Tibial nerve (tissue), 4 donors: ENCODE results near the gene TRIOBP. TPM values are rescaled to one million over a fixed set of nuclear protein-coding genes. Genes with fewer than 3 reads are reported as not detected.
"Not testable (repeated sequence)": the region's sequence is repeated elsewhere in the genome, so short reads cannot be mapped to it uniquely, and the experiment has no call there.

Experiments
- DNase-seq, 2 donors: peaks; one replicate each; pipeline ENCODE4 v3.0.0-alpha.2; 2019; ENCODE audit warnings: low spot score in 2 of 2
- H3K27ac ChIP-seq, 4 donors: fragments of 200-600 bp; sonication (generic) in 3 of 4; one replicate each; pipeline ENCODE4 v1.5.1; 2017 to 2019; ENCODE audit warnings: mild to moderate bottlenecking in 1 of 4
- H3K27me3 ChIP-seq, 2 donors: fragments of 200-600 bp; sonication (generic) in 1 of 2; one replicate each; pipeline versions ENCODE4 v1.5.1 to v1.6.0; 2017 to 2019
- H3K36me3 ChIP-seq, 3 donors: fragments of 200-600 bp; sonication (generic); one replicate each; pipeline ENCODE4 v1.5.1; 2018 to 2019
- H3K4me1 ChIP-seq, 4 donors: fragments of 200-600 bp; sonication (generic) in 3 of 4; one replicate each; pipeline ENCODE4 v1.5.1; 2017 to 2019
- H3K4me3 ChIP-seq, 4 donors: fragments of 200-600 bp; sonication (generic) in 3 of 4; one replicate each; pipeline ENCODE4 v1.5.1; 2017 to 2019; ENCODE audit warnings: mild to moderate bottlenecking in 1 of 4, moderate library complexity in 1 of 4
- H3K9me3 ChIP-seq, 4 donors: fragments of 200-600 bp; sonication (generic) in 3 of 4; one replicate each; pipeline ENCODE4 v1.5.1; 2017 to 2019
- EP300 ChIP-seq, 2 donors: sonication (generic); formaldehyde crosslinking; IDR thresholded peaks; one replicate each; pipeline ENCODE4 v1.6.1; 2017; ENCODE audit warnings: antibody characterized with exemption in 2 of 2, mild to moderate bottlenecking in 1 of 2
- POLR2A ChIP-seq, 2 donors: fragments of 450-650 bp; IDR thresholded peaks; one replicate each; pipeline ENCODE4 v1.6.1; 2017; ENCODE audit warnings: antibody characterized with exemption in 2 of 2, mild to moderate bottlenecking in 2 of 2, moderate library complexity in 2 of 2
- WGBS, 2 donors: methylation state at CpG; one replicate each; pipeline ENCODE4 v1.1.5; 2018; 5-methylcytosine and 5-hydroxymethylcytosine counted together
- total RNA-seq, 4 donors: library from RNA; depleted of rRNA; stranded (reverse); fragments of >200 nt; gene quantifications; one replicate each; pipeline ENCODE4 v1.1.0, GENCODE V29; 2016
- TF ChIP-seq, protein P1 (sequence below), 5 experiments: fragments of 200-600 bp in 3 of 5; fragments of 450-650 bp in 2 of 5; sonication (generic) in 3 of 5; IDR thresholded peaks; one replicate each; pipeline ENCODE4 v1.5.1; 2016 to 2019; ENCODE audit warnings: antibody characterized with exemption in 5 of 5, mild to moderate bottlenecking in 3 of 5, moderate library complexity in 2 of 5

TRIOBP gene
- total RNA-seq, 4 donors from 2014 or later = 140 to 160 (median 151) TPM

DNA sequence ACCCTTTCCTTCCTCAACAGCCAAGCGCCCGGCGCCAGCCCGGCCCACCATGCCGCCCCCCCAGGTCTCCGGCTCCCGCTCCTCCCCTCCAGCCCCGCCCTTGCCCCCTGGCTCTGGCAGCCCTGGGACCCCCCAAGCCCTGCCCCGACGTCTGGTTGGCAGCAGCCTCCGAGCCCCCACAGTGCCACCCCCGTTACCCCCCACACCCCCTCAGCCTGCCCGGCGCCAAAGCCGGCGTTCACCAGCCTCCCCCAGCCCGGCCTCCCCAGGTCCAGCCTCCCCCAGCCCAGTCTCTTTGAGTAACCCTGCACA, 41.6 kb upstream of the TRIOBP start:
- peak overlapping the region in 3 of 4 donors; percentile 55 to 73 (median 70) for H3K27ac ChIP-seq
- H3K27me3 ChIP-seq = no peaks in the 10 kb centered on the region
- 89 to 91% methylated on average over 11 to 17 of the region's 17 CpGs for WGBS, 2 donors
- no peak for DNase-seq
- TF ChIP-seq, protein P1, sequence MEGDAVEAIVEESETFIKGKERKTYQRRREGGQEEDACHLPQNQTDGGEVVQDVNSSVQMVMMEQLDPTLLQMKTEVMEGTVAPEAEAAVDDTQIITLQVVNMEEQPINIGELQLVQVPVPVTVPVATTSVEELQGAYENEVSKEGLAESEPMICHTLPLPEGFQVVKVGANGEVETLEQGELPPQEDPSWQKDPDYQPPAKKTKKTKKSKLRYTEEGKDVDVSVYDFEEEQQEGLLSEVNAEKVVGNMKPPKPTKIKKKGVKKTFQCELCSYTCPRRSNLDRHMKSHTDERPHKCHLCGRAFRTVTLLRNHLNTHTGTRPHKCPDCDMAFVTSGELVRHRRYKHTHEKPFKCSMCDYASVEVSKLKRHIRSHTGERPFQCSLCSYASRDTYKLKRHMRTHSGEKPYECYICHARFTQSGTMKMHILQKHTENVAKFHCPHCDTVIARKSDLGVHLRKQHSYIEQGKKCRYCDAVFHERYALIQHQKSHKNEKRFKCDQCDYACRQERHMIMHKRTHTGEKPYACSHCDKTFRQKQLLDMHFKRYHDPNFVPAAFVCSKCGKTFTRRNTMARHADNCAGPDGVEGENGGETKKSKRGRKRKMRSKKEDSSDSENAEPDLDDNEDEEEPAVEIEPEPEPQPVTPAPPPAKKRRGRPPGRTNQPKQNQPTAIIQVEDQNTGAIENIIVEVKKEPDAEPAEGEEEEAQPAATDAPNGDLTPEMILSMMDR (IDR thresholded peaks at IDR 0.05) = no peak
- TF ChIP-seq EP300 (IDR thresholded peaks at IDR 0.05) = no peak
- TF ChIP-seq POLR2A (IDR thresholded peaks at IDR 0.05) = no peak
- peaks cover 0 to 26% (median 14%) of the 10 kb centered on the region in 4 donors for H3K4me1 ChIP-seq
- H3K36me3 ChIP-seq = peaks cover 0 to 33% (median 16%) of the 10 kb centered on the region in 3 donors
- H3K9me3 ChIP-seq = no peaks in the 10 kb centered on the region
- no peak overlapping the region for H3K4me3 ChIP-seq

DNA sequence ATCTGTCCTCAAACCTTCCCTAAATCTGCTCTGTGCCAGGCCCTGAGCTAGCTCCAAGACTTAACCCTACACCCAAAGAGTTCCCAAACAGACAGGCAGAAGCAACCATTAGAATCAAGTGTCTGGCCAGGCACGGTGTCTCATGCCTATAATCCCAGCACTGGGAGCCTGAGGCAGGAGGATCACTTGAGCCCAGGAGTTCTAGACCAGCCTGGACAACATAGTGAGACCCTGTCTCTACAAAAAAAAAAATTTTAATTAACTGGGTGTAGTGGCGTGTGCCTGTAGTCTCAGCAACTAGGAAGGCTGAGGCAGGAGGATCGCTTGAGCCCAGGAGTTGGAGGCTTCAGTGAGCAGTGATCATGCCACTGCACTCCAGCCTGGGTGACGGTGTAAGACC, 40.3 kb upstream of the TRIOBP start:
- WGBS, 2 donors = 85 to 95% methylated on average over 4 of the region's 4 CpGs
- H3K4me1 ChIP-seq = peaks cover 0 to 40% (median 22%) of the 10 kb centered on the region in 4 donors
- DNase-seq, H3K27me3 ChIP-seq, H3K9me3 ChIP-seq, H3K4me3 ChIP-seq: not testable (repeated sequence)
- peaks cover 0 to 20% (median 8%) of the 10 kb centered on the region in 3 donors for H3K36me3 ChIP-seq
- peak overlapping the region in 1 of 4 donors; percentile 73 for H3K27ac ChIP-seq

DNA sequence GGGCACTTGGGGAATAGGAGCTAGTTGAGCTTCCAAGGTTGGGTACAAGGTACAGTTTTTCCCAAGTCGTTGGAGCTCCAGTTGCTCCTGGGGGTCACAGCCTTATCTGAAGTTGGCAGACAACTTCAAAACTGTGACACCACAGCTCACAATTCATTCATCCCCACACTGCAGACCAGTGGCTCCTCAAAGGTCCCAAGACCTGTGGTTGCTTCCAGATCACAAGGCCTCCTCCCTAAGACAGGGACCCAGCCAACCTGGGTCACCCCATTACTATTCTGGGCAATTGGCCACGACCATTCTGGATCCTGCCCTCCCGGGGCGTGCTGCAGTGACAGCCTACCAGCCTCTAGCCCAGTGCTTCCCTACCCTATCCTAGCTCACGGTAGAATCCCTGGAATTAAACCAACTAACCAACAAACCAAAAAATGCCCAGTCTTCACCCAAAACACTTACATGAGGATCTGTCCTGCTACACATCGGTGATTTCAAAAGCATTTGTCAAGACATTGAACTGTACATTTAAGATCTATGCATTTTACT, 39.2 kb upstream of the TRIOBP start:
- Histone ChIP-seq H3K27me3 (no peaks in the 10 kb centered on the region), H3K4me3 (peak overlapping the region; percentile 23 to 83 (median 36)), H3K4me1 (peaks cover 0 to 50% (median 25%) of the 10 kb centered on the region in 4 donors), H3K36me3 (peaks cover 0 to 14% (median 0%) of the 10 kb centered on the region in 3 donors), H3K27ac (peak overlapping the region; percentile 71 to 90 (median 80)), H3K9me3 (no peaks in the 10 kb centered on the region)
- no peak for DNase-seq
- WGBS, 2 donors = 3 to 15% methylated on average over 6 of the region's 6 CpGs
- TF ChIP-seq POLR2A (IDR thresholded peaks at IDR 0.05) = no peak
- TF ChIP-seq EP300 (IDR thresholded peaks at IDR 0.05) = no peak
- TF ChIP-seq, protein P1 (IDR thresholded peaks at IDR 0.05) = no peak

DNA sequence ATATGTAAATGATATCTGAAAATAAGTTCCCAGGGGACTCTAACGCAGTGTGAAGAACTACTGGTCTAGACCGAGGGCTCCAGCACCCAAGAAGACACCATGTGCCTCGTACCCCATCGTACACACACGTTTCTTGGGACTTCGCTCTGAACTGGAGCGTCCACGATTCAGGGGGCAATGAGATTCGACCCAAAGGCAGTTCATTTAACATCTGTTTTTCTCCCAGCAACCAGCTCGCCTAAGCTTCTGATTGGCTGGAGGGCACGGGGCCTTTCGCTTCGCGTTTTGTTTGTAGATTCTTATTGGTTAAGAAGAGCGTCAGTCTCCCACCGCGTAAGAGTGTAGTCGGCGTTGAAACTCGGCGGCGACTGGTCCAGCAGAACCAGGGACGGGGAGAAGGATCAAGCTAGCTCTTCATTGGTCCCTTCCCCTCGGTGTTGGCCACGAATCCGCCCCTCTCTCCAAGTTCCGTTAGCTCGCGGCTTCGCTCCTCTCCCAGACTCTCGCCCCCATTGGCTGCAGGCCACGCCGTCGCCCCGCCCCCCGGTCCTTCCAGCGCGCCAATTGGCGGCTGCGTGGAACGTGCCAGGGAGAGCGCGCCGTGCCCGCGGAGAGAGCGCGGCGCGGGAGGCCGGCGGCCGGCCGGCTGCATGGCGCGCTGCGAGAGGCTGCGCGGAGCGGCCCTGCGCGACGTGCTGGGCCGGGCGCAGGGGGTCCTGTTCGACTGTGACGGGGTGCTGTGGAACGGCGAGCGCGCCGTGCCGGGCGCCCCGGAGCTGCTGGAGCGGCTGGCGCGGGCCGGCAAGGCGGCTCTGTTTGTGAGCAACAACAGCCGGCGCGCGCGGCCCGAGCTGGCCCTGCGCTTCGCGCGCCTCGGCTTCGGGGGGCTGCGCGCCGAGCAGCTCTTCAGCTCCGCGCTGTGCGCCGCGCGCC, 38.4 kb upstream of the TRIOBP start, which contains the start of gene PDXP:
TSS of gene PDXP (plus strand) at position 591 of the 933 bp plus-strand sequence. CDS start at position 651, 60 bp downstream.
- WGBS, 2 donors = 0 to 1% methylated on average over 33 to 36 of the region's 101 CpGs
- H3K4me3 ChIP-seq = peak within 1 kb of the TSS; percentile 38 to 83 (median 58)
- peak; percentile 97 to 98 for DNase-seq
- H3K9me3 ChIP-seq = no peaks in the 10 kb centered on the region
- peaks cover 0 to 53% (median 25%) of the 10 kb centered on the region in 4 donors for H3K4me1 ChIP-seq
- peaks cover 0 to 6% (median 0%) of the 10 kb centered on the region in 3 donors for H3K36me3 ChIP-seq
- no peaks in the 10 kb centered on the region for H3K27me3 ChIP-seq
- peak within 1 kb of the TSS; percentile 71 to 90 (median 86) for H3K27ac ChIP-seq
- TF ChIP-seq, protein P1 (IDR thresholded peaks at IDR 0.05) = peak in 2 of 5 experiments; percentile 30 to 40
- TF ChIP-seq EP300 (IDR thresholded peaks at IDR 0.05) = peak in 1 of 2 donors; percentile 69
- TF ChIP-seq POLR2A (IDR thresholded peaks at IDR 0.05) = peak; percentile 84 to 90

DNA sequence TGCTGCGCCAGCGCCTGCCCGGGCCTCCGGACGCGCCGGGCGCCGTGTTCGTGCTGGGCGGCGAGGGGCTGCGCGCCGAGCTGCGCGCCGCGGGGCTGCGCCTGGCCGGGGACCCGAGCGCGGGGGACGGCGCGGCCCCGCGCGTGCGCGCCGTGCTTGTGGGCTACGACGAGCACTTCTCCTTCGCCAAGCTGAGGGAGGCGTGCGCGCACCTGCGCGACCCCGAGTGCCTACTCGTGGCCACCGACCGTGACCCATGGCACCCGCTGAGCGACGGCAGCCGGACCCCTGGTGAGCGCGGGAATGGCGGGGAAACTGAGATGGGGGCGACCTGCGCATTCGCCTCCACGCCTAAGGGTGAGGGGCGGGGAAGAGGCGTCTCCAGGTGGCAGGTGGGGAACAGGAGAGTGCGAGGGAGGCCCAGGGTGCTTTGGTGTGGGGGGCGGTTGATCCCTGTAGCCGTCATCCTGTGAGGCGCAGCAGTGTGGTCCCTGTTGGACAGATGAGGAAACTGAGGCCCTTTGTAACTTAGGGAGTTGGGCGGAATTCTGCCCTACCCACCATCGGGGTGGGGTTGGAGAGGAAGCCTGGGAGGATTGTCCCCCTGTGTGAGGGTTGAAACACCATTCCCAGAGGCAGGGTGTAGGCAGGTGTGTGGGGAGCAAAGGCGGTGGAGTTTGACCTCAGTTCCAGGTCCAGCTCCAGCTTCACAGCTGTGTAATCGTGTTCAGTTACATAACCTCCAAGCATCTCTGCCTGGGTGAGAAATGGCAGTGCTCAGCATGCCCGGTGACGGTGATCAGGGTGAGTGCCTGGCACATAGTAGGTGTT, 37.6 kb upstream of the TRIOBP start:
- Histone ChIP-seq H3K4me3 (peak overlapping the region; percentile 38 to 83 (median 58)), H3K36me3 (no peaks in the 10 kb centered on the region), H3K27me3 (no peaks in the 10 kb centered on the region), H3K9me3 (no peaks in the 10 kb centered on the region), H3K27ac (peak overlapping the region in 3 of 4 donors; percentile 85 to 90 (median 86)), H3K4me1 (peaks cover 0 to 60% (median 26%) of the 10 kb centered on the region in 4 donors)
- no peak for DNase-seq
- TF ChIP-seq, protein P1 (IDR thresholded peaks at IDR 0.05) = no peak
- TF ChIP-seq POLR2A (IDR thresholded peaks at IDR 0.05) (no peak), EP300 (IDR thresholded peaks at IDR 0.05) (no peak)
- 5 to 8% methylated on average over 26 to 28 of the region's 68 CpGs for WGBS, 2 donors
